Fibroblast of peridontal ligament (primary cell): ENCODE data around the gene LAMC3.
A peak's percentile ranks its signal among the peaks of the same experiment; 100 is the strongest.
"Not testable (repeated sequence)": the region's sequence is repeated elsewhere in the genome, so short reads cannot be mapped to it uniquely, and the experiment has no call there.

Experiments
- DNase-seq: peaks from one replicate; pipeline ENCODE4 v3.0.0-alpha.2; 2010; ENCODE audit errors: extremely low read depth

The LAMC3 gene

GRCh38 chr9:130991778-130992681, 16.9 kb upstream of the LAMC3 start:
- no peak for DNase-seq

GRCh38 chr9:130992682-130993032, 16.3 kb upstream of the LAMC3 start:
- DNase-seq: no peak

- DNase-seq: no peak
These were observed 15.5 kb upstream of the LAMC3 start for GRCh38 chr9:130993303-130994030.

- DNase-seq: no peak
These were observed 14.6 kb upstream of the LAMC3 start for GRCh38 chr9:130994135-130995085.

- DNase-seq: peak; percentile 18
These were observed 13.6 kb upstream of the LAMC3 start for GRCh38 chr9:130995086-130996011.

- DNase-seq: no peak
These were observed 12.8 kb upstream of the LAMC3 start for GRCh38 chr9:130996205-130996604.

GRCh38 chr9:130996676-130997394, 12.1 kb upstream of the LAMC3 start:
- no peak for DNase-seq

- DNase-seq: no peak
These were observed 11.6 kb upstream of the LAMC3 start for GRCh38 chr9:130997395-130997684.

- DNase-seq: peak; percentile 54
These were observed 10.9 kb upstream of the LAMC3 start for GRCh38 chr9:130997925-130998596.

- no peak for DNase-seq
These were observed 10.3 kb upstream of the LAMC3 start for GRCh38 chr9:130998597-130999244.

GRCh38 chr9:130999245-130999623, 9.7 kb upstream of the LAMC3 start:
- DNase-seq: no peak

GRCh38 chr9:131000526-131000925, 8.4 kb upstream of the LAMC3 start:
- DNase-seq: not testable (repeated sequence)

- DNase-seq: no peak
These were observed 8.0 kb upstream of the LAMC3 start for GRCh38 chr9:131001021-131001420.

GRCh38 chr9:131001990-131002389, 7.0 kb upstream of the LAMC3 start:
- no peak for DNase-seq

GRCh38 chr9:131006601-131007000, 2.4 kb upstream of the LAMC3 start:
- no peak for DNase-seq

- no peak for DNase-seq
These were observed 888 bp upstream of the LAMC3 start for GRCh38 chr9:131008086-131008485.

GRCh38 chr9:131008563-131008908, 438 bp upstream of the LAMC3 start:
- no peak for DNase-seq

- DNase-seq: no peak
These were observed 1.7 kb downstream of the LAMC3 start for GRCh38 chr9:131010482-131011273.
